Activated CD4-positive, alpha-beta T cell treated with anti-CD3 and anti-CD28 coated beads for 1 hour (primary cell): ENCODE results near the gene SEC16A.
"Not testable (repeated sequence)": the region's sequence is repeated elsewhere in the genome, so short reads cannot be mapped to it uniquely, and the experiment has no call there.

ENCODE experiments used
- DNase-seq: peaks from one replicate; pipeline ENCODE4 v3.0.0-alpha.2; 2020

The SEC16A gene

DNA sequence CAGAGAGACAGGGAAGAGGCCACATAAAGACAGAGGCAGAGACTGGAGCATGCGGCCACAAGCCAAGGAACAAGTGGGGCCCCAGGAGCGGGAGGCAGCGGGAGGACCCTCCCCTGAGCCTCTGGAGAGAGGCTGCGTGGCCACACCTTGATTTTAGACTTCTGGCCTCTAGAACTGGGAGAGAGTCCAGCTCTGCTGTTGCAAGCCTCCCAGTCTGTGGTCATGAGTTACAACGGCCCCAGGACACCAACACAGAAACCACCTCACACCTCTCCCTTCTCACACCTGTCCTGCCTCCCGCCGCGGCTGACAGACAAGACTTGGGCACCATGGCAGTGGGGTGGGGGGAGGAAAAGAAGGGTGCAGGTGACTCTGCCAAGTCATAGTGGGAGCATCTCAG is 45.4 kb downstream of the SEC16A start:
- DNase-seq = no peak

GRCh38 chr9:136436055-136436634 is 46.7 kb downstream of the SEC16A start:
- no peak for DNase-seq

- DNase-seq = no peak
Measured at GRCh38 chr9:136434580-136435169, 48.2 kb downstream of the SEC16A start.

GRCh38 chr9:136433849-136434579 is 48.8 kb downstream of the SEC16A start:
- no peak for DNase-seq

- DNase-seq = no peak
Measured at GRCh38 chr9:136433043-136433715, 49.7 kb downstream of the SEC16A start.

- DNase-seq = no peak
Measured at GRCh38 chr9:136432591-136432990, 50.2 kb downstream of the SEC16A start.

DNA sequence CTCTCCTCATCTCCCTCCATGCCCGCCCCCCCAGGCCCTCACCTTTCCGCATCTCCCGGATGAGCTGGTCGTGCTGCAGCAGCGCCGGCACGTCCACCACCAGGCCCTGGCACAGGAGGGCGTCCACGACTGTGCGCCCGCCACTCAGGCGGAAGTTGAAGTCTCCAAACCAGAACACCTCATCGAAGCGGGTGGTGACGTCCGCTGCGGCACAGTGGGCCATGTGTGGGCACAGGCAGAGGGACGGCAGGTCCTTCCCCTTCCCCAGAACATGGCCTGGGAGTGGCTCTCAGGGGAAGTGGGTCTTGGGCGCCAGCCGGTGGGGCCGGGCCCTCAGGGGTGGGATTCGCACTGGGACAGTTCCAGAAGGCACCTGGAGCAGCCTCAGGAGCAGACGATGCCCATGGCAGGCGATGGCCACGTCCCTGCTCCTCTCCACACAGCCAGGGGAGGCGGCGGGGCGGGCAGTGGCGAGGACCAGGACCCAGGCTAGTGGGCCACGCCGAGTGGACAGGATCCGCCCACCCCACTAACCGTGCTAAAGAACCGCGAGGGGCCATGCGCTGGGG is 51.0 kb downstream of the SEC16A start:
- DNase-seq = no peak

- DNase-seq = no peak
Measured at GRCh38 chr9:136430588-136431234, 52.1 kb downstream of the SEC16A start.

DNA sequence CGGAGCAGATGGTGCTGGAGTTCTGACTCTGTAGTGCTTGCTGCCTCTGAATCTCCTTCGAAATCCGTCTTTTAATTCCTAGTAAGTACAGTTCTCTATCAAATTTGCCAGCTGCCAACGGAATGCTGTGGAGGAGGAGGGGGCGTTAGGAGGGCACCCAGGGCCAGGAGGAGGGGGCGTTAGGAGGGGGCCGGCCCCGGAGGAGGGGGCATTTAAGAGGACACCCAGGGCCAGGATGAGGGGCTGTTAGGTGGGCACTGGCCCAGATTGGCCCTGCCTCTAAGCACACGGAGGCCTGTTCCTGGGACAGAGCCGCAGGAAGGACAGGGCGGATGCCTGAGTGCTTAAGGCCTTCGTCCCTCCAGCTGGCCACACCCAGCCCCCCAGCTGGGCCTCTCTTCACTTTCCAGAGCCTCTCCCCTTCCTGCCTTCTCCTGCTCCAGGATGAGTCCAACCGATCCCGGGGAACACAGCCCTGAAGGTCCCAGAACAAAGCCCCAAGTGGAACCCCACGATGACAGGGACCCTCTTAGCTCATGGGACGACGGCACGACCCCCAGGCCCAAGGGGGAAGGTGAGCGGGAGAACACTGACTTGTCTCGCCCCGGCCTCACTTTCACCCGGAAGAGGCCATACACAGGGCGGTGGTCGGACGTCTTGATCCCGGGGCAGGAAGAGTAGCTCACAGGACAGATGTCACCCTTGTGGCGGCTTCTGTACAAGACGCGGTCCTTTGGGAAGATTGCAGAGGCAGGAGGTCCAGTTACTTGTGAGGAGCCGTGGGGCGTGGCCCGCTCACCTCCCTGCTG is 53.0 kb downstream of the SEC16A start:
- DNase-seq = no peak

DNA sequence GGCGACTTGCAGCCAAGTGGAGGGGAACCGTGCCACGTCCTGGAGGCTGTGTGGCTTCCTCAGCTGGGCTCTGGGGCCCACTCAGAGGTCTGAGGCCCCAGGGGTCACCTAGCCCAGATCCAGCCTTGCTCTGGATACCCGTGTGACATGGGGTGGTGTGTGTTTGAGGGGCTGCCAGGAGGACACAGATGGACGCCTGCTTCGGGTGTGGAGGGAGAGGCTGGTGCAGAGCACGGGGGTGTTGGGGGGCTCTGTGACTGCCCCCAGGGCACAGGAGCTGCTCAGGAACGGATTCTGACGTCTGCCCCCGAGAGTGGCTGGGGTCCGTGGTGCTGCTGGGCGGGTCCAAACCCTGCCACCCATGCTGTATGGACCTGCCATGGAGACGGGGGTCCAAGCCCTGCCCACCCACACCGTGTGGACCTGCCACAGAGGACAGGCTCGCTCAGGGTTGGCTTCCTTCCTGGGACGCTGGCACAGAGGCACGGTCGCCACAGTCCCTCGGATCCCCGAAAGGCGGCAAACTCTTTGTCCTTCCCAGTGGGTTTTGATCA is 53.7 kb downstream of the SEC16A start:
- no peak for DNase-seq

- DNase-seq = no peak
Measured at GRCh38 chr9:136426787-136427186, 56.1 kb downstream of the SEC16A start.

DNA sequence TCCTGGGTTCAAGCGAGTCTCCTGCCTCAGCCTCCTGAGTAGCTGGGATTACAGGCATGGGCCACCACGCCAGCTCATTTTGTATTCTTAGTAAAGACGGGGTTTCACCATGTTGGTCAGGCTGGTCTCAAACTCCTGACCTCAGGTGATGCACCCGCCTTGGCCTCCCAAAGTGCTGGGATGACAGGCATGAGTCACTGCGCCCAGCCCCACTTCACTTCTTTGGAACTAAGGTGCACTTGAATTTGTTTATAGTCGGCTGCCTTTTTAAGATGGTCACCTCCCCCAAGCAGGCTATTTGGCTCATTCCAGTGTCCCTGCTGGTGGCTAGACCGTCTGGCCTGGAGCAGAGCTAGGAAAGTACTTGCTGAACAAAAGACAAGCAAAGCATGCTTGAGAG is 57.5 kb downstream of the SEC16A start:
- not testable (repeated sequence) for DNase-seq

DNA sequence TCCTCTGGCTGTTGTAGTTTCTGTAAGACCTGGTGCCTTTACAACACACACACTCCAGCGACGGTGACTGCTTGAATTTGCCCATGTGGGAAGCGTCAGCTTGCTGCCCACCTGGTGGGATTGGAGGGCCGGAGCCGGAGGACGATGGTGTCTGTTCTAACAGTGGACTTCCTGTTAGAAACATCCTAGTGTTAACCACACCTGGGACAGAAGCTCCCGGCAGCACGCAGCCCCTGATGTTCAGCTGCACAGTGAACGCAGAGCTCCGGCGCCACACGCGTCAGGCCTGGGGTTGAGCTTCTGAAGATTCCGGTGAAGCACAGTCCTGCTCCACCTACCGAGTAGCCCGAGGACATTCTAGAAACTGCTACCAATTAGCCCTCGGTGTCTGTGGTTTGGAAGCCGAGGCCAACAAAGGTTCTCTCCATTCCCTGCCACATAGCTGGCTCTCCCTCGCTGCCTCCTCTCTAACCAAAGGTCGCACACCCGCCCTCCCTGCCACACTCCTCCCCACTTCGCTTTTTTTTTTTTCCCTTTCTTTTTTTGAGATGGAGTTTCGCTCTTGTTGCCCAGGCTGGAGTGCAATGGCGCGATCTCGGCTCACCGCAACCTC is 58.0 kb downstream of the SEC16A start:
- no peak for DNase-seq

GRCh38 chr9:136423432-136424146 is 59.3 kb downstream of the SEC16A start:
- no peak for DNase-seq

- DNase-seq = no peak
Measured at GRCh38 chr9:136422876-136423275, 60.0 kb downstream of the SEC16A start.

DNA sequence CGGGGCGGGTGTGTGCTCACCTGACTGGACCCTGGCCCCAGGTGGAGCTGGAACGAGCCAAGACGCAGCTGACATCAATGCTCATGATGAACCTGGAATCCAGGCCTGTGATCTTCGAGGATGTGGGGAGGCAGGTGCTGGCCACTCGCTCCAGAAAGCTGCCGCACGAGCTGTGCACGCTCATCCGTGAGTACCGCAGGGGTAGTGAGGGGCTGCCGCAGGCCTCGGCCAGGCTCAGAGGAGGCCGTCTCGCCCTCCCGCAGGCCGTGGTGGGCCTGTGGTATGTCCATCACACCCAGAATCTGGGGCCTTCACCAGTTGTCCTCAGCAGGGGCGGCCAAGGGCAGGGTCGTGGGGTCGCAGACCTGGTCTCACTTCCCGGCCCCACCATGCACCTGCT is 61.0 kb downstream of the SEC16A start:
- DNase-seq = no peak

DNA sequence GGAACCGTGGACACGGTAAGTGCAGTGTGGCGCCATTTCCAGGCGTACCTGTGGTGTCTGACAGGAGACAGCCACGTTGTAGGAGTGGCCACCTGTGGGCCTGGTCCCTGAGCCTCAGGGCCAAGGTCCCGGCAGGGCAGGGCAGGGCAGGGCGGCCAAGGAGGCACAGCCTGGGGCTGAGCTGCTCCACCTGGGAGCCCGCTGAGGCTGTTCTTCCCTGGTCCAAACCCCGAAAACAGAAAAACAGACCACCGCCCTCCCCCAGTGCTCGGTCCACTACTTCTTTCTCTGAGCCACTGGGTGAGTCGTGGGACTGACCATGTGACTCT is 63.8 kb downstream of the SEC16A start:
- DNase-seq = no peak

- no peak for DNase-seq
Measured at GRCh38 chr9:136418182-136419091, 64.4 kb downstream of the SEC16A start.

GRCh38 chr9:136416914-136417313 is 65.9 kb downstream of the SEC16A start:
- DNase-seq = no peak

- no peak for DNase-seq
Measured at GRCh38 chr9:136416427-136416826, 66.4 kb downstream of the SEC16A start.
